ENCODE data around the gene RPN1. TPM values are rescaled to one million over a fixed set of nuclear protein-coding genes. Genes with fewer than 3 reads are reported as not detected.

The RPN1 gene
- total RNA-seq, 6 donors from 2014 or later: 81.7 to 321 (median 218) TPM

DNA sequence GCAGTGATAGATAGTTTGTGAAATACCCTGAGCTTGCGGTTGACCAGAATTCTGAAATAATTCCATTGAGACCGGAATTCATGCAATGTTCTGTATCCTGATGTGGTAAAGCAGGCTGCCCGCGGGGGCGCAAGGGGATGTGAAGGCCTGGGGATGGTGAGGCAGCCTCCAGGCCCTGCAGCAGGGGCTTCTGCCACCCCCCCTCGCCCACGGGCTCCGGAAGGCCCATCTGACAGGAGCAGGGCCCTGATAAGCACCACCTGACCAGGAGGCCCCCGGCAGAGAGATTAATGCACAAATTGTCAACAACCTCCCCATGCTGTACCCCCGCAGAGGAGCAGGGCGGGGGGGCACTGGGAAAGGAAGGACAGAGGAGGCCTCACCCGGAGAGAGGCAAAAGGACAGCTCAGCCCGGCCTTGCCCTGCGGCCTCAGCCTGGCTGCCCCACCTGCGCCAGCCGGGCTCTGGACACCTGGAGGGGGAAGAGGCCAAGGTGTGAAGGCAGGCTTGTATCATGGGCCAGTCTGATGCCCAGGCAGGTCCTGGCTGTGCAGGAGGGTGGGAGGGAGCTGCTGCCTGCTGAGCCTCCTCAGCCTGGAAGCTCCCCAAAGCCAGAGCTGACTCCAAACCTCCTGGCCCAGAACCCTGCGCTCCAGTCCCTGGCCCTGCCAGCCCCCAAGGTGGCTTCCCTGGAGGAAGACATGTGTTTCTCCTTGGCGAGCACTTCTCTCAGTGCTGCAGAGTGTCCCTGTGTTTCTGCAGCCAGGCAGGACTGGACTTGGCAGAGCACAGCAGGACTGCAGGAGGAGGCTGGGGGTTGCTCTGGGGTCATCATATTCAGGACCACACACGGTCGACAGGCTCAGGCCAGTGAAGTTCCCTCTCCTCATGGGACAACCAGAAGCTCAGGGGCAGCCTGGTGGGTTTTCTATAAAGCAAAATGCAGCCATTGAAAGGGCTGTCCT lies 46.5 kb downstream of the RPN1 start:
- H3K9me3 ChIP-seq: no peaks in the 10 kb centered on the region
- H3K4me3 ChIP-seq: no peak overlapping the region
- peaks cover 11 to 14% (median 12%) of the 10 kb centered on the region in 4 donors for H3K4me1 ChIP-seq
- TF ChIP-seq EP300 (IDR thresholded peaks at IDR 0.05): no peak
- no peaks in the 10 kb centered on the region for H3K36me3 ChIP-seq
- DNase-seq (peak in 1 of 2 donors; percentile 56), ATAC-seq (ENCODE audit: low FRiP score in 2 of 2) (no peak)
- no peaks in the 10 kb centered on the region for H3K27me3 ChIP-seq
- WGBS, 2 donors: 74% methylated on average over 10 to 20 of the region's 20 CpGs
- no peak overlapping the region for H3K27ac ChIP-seq

DNA sequence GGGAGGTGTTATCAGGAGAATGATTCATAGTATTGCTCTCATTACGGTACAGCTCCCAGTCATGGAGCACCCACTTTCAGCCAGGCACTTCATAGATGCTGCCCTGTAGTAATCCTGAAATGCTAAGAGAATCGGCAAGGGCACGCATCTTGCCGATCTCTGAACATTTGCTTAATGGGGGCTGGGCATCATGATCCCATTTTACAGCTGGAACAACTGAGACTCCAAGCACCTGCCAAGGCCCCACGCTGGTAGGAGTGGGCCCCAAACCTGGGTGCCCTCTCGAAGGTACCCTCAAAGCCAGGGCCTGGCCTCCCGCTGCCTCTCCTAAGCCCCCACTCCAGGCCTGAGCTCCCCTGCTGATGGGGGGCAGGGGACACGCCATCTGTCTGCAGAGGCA lies 47.3 kb downstream of the RPN1 start:
- DNase-seq: no peak
- peaks cover 8 to 10% (median 9%) of the 10 kb centered on the region in 4 donors for H3K4me1 ChIP-seq
- TF ChIP-seq POLR2AphosphoS5 (IDR thresholded peaks at IDR 0.05) (no peak), POLR2A (IDR thresholded peaks at IDR 0.05) (no peak), EP300 (IDR thresholded peaks at IDR 0.05) (no peak)
- TF ChIP-seq, protein P1, sequence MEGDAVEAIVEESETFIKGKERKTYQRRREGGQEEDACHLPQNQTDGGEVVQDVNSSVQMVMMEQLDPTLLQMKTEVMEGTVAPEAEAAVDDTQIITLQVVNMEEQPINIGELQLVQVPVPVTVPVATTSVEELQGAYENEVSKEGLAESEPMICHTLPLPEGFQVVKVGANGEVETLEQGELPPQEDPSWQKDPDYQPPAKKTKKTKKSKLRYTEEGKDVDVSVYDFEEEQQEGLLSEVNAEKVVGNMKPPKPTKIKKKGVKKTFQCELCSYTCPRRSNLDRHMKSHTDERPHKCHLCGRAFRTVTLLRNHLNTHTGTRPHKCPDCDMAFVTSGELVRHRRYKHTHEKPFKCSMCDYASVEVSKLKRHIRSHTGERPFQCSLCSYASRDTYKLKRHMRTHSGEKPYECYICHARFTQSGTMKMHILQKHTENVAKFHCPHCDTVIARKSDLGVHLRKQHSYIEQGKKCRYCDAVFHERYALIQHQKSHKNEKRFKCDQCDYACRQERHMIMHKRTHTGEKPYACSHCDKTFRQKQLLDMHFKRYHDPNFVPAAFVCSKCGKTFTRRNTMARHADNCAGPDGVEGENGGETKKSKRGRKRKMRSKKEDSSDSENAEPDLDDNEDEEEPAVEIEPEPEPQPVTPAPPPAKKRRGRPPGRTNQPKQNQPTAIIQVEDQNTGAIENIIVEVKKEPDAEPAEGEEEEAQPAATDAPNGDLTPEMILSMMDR (IDR thresholded peaks at IDR 0.05): no peak
- no peak overlapping the region for H3K27ac ChIP-seq
- H3K36me3 ChIP-seq: no peaks in the 10 kb centered on the region
- ATAC-seq (ENCODE audit: low FRiP score in 2 of 2): no peak
- 86% methylated on average over 5 to 8 of the region's 8 CpGs for WGBS, 2 donors
- H3K27me3 ChIP-seq: no peaks in the 10 kb centered on the region
- H3K4me3 ChIP-seq: no peak overlapping the region
- no peaks in the 10 kb centered on the region for H3K9me3 ChIP-seq

DNA sequence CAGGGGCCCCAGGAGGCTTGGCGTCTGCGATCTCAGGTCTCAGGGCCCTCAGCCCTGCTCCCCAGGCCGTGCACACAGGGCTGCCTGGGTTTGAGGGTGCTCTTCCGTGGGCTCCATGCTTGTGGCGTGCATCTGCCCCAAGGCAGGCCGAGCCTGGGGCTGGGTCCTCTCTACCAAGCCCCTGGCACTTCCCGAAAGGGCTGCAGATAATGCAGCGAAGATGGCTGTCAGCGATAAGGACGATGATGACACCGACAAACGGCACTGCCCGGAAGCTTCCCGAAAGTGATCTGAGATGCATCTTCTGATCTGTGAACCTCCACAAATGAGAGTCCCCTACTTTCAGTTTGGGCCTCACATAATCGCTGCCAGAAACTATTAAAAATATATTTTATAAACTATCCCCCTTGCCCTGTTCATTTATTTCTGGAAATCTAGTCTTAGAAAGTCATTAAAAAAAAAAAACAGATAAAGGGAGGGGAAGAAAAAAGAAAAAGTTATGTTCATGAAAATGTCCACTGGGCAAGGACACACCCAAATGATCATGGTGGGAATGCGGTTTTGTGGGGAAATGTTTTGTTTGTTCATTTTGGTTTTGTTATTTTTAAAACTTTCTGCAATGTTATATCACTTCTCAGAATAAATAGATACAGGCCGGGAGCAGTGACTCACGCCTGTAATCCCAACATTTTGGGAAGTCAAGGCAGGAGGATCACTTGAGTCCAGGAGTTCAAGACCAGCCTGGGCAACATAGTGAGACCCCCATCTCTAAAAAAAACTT lies 51.5 kb downstream of the RPN1 start:
- TF ChIP-seq EP300 (IDR thresholded peaks at IDR 0.05) (no peak), POLR2A (IDR thresholded peaks at IDR 0.05) (no peak), POLR2AphosphoS5 (IDR thresholded peaks at IDR 0.05) (no peak)
- TF ChIP-seq, protein P1 (IDR thresholded peaks at IDR 0.05): no peak
- WGBS, 2 donors: 69 to 83% methylated on average over 14 to 18 of the region's 18 CpGs
- H3K4me1 ChIP-seq: no peaks in the 10 kb centered on the region
- H3K36me3 ChIP-seq: no peaks in the 10 kb centered on the region
- H3K27me3 ChIP-seq: no peaks in the 10 kb centered on the region
- H3K27ac ChIP-seq: no peak overlapping the region
- ATAC-seq (ENCODE audit: low FRiP score in 2 of 2) (no peak), DNase-seq (no peak)
- H3K9me3 ChIP-seq: no peaks in the 10 kb centered on the region
- no peak overlapping the region for H3K4me3 ChIP-seq

DNA sequence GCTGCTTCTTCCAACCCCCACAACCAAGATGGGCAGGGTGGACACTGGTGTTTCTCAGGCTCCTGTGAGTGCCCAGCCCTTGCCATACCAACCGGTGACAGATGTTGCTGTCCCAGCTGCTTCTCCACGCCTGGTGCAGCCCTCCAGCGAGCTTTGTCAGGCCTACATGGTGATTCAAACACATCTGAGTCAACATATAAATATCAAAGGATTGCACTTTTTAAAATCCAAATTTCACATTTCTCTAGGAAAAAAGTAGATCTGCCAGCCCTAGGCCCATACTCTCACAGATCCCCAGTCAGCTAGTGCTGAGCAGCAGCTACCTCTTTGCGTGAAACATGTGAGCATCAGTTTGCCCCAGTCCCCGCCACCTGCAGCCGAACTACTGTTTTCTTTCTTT lies 52.7 kb downstream of the RPN1 start:
- TF ChIP-seq EP300 (IDR thresholded peaks at IDR 0.05) (no peak), POLR2AphosphoS5 (IDR thresholded peaks at IDR 0.05) (no peak), POLR2A (IDR thresholded peaks at IDR 0.05) (no peak)
- TF ChIP-seq, protein P1 (IDR thresholded peaks at IDR 0.05): no peak
- DNase-seq (no peak), ATAC-seq (ENCODE audit: low FRiP score in 2 of 2) (no peak)
- Histone ChIP-seq H3K4me1 (no peaks in the 10 kb centered on the region), H3K36me3 (no peaks in the 10 kb centered on the region), H3K9me3 (no peaks in the 10 kb centered on the region), H3K27ac (no peak overlapping the region), H3K4me3 (no peak overlapping the region), H3K27me3 (no peaks in the 10 kb centered on the region)
- 87 to 92% methylated on average over 5 to 6 of the region's 6 CpGs for WGBS, 2 donors

DNA sequence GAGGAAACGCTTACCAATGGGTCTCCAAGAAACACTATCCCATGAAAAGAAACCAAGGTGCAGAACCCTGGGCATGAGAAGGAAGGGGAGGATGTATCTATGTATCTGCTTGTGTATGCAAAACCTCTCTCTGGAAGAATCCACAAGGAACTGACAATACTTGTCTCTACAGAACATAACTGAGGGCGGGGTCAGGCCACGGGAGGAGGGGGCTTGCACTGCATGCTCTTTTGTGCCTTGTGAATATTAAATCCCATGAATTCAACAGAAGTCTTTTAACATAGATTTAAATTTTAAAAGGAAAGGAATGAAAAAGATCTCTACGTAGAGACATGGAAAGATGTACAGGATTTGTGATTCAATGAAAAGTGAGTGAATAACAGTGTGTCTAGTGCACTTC lies 57.8 kb downstream of the RPN1 start:
- H3K4me1 ChIP-seq: no peaks in the 10 kb centered on the region
- ATAC-seq (ENCODE audit: low FRiP score in 2 of 2) (no peak), DNase-seq (no peak)
- no peaks in the 10 kb centered on the region for H3K36me3 ChIP-seq
- no peaks in the 10 kb centered on the region for H3K9me3 ChIP-seq
- H3K27me3 ChIP-seq: no peaks in the 10 kb centered on the region
- TF ChIP-seq POLR2AphosphoS5 (IDR thresholded peaks at IDR 0.05) (no peak), POLR2A (IDR thresholded peaks at IDR 0.05) (no peak), EP300 (IDR thresholded peaks at IDR 0.05) (no peak)
- TF ChIP-seq, protein P1 (IDR thresholded peaks at IDR 0.05): no peak
- H3K27ac ChIP-seq: no peak overlapping the region
- 77 to 90% methylated on average over 4 of the region's 4 CpGs for WGBS, 2 donors
- no peak overlapping the region for H3K4me3 ChIP-seq
